Measurements from ENCODE around the gene SUZ12. TPM values are rescaled to one million over a fixed set of nuclear protein-coding genes. Genes with fewer than 3 reads are reported as not detected.

SUZ12 gene
- total and polyA plus RNA-seq, 12 donors, result 5.1 to 15.5 (median 14.0) TPM

DNA sequence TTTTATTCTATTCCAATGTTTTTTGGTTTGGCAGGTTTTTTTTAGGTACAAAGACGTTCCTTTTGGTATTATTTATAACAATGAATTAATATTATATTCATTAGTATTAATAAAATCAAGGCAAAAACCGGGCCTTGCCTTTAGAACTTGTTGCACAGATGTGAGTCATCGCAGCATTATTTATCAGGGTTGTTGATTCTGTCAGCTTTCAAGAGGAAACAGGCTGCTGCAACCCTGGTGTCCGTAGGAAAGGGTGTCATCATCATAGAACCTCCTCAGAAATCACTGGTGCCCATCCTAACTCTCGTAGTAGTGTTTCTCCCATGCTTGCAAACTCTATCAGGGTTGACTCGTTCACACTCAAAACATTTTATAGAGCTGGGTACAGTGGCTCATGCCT is 60.2 kb downstream of the SUZ12 start:
- WGBS, 2 donors, result 90 to 96% methylated on average over 6 of the region's 6 CpGs
- TF ChIP-seq, protein P1, sequence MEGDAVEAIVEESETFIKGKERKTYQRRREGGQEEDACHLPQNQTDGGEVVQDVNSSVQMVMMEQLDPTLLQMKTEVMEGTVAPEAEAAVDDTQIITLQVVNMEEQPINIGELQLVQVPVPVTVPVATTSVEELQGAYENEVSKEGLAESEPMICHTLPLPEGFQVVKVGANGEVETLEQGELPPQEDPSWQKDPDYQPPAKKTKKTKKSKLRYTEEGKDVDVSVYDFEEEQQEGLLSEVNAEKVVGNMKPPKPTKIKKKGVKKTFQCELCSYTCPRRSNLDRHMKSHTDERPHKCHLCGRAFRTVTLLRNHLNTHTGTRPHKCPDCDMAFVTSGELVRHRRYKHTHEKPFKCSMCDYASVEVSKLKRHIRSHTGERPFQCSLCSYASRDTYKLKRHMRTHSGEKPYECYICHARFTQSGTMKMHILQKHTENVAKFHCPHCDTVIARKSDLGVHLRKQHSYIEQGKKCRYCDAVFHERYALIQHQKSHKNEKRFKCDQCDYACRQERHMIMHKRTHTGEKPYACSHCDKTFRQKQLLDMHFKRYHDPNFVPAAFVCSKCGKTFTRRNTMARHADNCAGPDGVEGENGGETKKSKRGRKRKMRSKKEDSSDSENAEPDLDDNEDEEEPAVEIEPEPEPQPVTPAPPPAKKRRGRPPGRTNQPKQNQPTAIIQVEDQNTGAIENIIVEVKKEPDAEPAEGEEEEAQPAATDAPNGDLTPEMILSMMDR (IDR thresholded peaks at IDR 0.05), result no peak

DNA sequence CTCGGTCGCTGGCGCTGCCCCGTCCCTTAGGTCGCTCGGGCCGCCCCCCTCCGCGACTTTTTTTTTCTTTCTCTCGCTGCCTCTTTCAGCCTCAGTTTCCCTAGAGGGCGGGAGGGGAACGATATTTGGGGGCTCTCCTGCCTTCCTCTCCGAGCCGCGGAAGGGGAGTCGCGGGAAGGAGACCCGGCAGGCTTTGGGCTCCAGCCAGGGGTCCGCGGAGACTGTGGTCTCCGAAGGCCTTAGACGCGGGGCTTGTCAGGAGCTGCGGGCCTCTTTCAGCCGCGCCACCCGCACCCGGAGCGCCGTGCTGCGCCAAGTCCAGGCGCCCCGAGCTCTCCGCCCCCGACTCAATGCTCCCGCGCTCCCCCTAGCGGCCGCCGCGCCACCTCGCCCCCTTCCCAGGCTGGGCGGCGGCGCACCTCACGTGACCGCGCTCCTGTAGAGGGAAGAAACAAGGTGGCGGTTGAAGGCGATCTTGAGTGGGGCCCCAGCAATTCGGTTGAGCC is 70.2 kb downstream of the SUZ12 start, which contains the start of gene LRRC37B:
TSS of gene LRRC37B (plus strand) at position 427 of the 506 bp plus-strand sequence. CDS start 14,010 bp downstream, outside the sequence.
- ATAC-seq, result peak; percentile 98 to 99 (median 99)
- Histone ChIP-seq H3K4me1 (peaks cover 3 to 33% (median 24%) of the 10 kb centered on the region in 9 donors), H3K36me3 (peaks cover 0 to 7% (median 0%) of the 10 kb centered on the region in 9 donors), H3K27me3 (no peaks in the 10 kb centered on the region), H3K4me3 (peak within 1 kb of the TSS; percentile 65 to 85 (median 76)), H3K27ac (peak within 1 kb of the TSS in 9 of 10 donors; percentile 75 to 94 (median 85)), H3K9me3 (no peaks in the 10 kb centered on the region)
- intact Hi-C loops (cut with DNase I), result loop anchor here in 8 of 10 donors (5.0 kb wide), 2 partner anchors 130 to 135 kb away; partner anchors contain the start of gene RHOT1 (in 2 of the 8)
- TF ChIP-seq, protein P1 (IDR thresholded peaks at IDR 0.05), result peak; percentile 96 to 99 (median 98)
- 0% methylated on average over 45 to 51 of the region's 51 CpGs for WGBS, 2 donors
- peak; percentile 87 to 90 for DNase-seq

More for the DNA sequence above, 60.2 kb downstream of the SUZ12 start:
- H3K4me1 ChIP-seq, result no peaks in the 10 kb centered on the region
- intact Hi-C loops (cut with DNase I), result no loop called here
- H3K36me3 ChIP-seq, result peaks cover 0 to 91% (median 67%) of the 10 kb centered on the region in 9 donors
- DNase-seq (no peak), ATAC-seq (no peak)
- H3K9me3 ChIP-seq, result no peaks in the 10 kb centered on the region
- H3K27me3 ChIP-seq, result no peaks in the 10 kb centered on the region
- no peak overlapping the region for H3K4me3 ChIP-seq
- no peak overlapping the region for H3K27ac ChIP-seq

DNA sequence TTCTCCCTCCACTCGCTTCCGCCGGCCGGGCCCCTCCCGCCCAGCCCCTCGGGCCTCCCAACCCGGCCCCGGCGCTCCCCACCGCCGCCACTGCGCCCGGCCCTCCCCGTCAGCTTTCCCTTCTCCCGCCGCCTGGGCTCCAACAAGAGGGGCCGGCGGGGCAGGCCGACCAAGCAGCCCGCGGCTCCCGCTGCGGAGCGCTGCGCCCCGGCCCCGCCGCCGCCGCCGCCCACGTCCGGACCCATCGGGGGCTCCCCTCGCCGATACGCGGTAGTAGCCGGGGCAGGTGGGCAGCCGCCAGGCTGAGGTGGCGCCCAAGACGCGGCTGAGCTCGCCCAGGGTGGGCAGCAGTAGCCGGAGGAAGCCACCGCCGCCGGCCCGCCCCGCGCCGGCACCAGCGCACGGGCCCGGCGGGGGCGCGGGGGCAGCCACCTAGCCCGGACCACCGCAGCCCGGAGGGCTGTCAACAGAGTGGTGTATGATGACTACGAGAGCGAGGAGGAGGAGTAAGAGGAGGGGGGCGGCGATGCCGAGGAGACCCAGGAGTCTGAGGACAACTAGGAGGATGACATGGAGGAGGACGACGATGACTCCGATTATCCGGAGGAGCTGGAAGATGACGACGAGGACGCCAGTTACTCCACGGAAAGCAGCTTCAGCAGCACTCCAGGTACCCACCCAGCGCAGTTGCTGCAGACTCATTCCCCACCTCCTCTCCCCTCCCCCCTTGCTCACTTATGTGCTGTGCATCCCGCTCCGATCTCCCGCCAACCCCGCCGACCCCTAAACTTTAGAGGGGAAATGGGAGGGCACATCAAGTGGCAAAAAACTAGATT is 70.9 kb downstream of the SUZ12 start:
- intact Hi-C loops (cut with DNase I), result loop anchor here in 8 of 10 donors (5.0 kb wide), 2 partner anchors 130 to 135 kb away; partner anchors contain the start of gene RHOT1 (in 2 of the 8)
- 0 to 1% methylated on average over 62 to 80 of the region's 80 CpGs for WGBS, 2 donors

DNA sequence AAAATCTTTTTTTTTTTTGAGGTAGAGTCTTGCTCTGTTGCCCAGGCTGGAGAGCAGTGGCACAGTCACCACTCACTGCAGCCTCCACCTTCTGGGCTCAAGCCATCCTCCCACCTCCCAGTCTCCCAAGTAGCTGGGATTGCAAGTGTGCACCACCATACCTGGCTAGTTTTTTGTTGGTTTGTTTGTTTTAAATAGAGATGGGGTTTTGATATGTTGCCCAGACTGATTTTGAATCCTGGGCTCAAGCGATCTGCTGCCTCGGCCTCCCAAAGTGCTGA is 72.4 kb downstream of the SUZ12 start:
- Histone ChIP-seq H3K36me3 (no peaks in the 10 kb centered on the region), H3K4me3 (peak overlapping the region in 5 of 10 donors; percentile 65 to 85 (median 76)), H3K9me3 (no peaks in the 10 kb centered on the region), H3K27me3 (no peaks in the 10 kb centered on the region), H3K4me1 (peaks cover 3 to 33% (median 24%) of the 10 kb centered on the region in 9 donors), H3K27ac (no peak overlapping the region)
- intact Hi-C loops (cut with DNase I), result loop anchor here in 8 of 10 donors (5.0 kb wide), 2 partner anchors 128 to 133 kb away; partner anchors contain the start of gene RHOT1 (in 2 of the 8)
- no peak for DNase-seq
- ATAC-seq, result no peak
- 99 to 100% methylated on average over 2 of the region's 2 CpGs for WGBS, 2 donors
- TF ChIP-seq, protein P1 (IDR thresholded peaks at IDR 0.05), result no peak

More for the DNA sequence above, 70.9 kb downstream of the SUZ12 start:
- peak in 7 of 8 donors; percentile 43 to 81 (median 75) for ATAC-seq
- peaks cover 0 to under 1% (median 0%) of the 10 kb centered on the region in 9 donors for H3K36me3 ChIP-seq
- H3K4me3 ChIP-seq, result peak overlapping the region; percentile 65 to 85 (median 76)
- peaks cover 3 to 33% (median 24%) of the 10 kb centered on the region in 9 donors for H3K4me1 ChIP-seq
- no peaks in the 10 kb centered on the region for H3K9me3 ChIP-seq
- TF ChIP-seq, protein P1 (IDR thresholded peaks at IDR 0.05), result peak in 3 of 9 donors; percentile 3 to 17 (median 10)
- no peaks in the 10 kb centered on the region for H3K27me3 ChIP-seq
- H3K27ac ChIP-seq, result peak overlapping the region in 9 of 10 donors; percentile 75 to 94 (median 85)
- DNase-seq, result peak in 1 of 2 donors; percentile 15
